BLaER1 treated with 17β-estradiol and CSF1 and Interleukin-3, amounts not matched to agents 10 nM and 100 nM (cell line): ENCODE results near the gene DCC.
"Not testable (repeated sequence)": the region's sequence is repeated elsewhere in the genome, so short reads cannot be mapped to it uniquely, and the experiment has no call there.

Experiments
- H3K27ac ChIP-seq, 11 experiments: shearing (Covaris generic); formaldehyde crosslinking; 2 replicates each; pipeline ENCODE4 v1.8.1; 2022
- H3K27me3 ChIP-seq, 11 experiments: shearing (Covaris generic); formaldehyde crosslinking; 2 replicates each; pipeline ENCODE4 v1.8.1; 2022
- H3K36me3 ChIP-seq, 11 experiments: shearing (Covaris generic); formaldehyde crosslinking; 2 replicates each; pipeline ENCODE4 v1.8.1; 2022
- H3K4me1 ChIP-seq, 10 experiments: shearing (Covaris generic); formaldehyde crosslinking; 2 replicates each; pipeline ENCODE4 v1.8.1; 2022
- H3K4me2 ChIP-seq, 11 experiments: shearing (Covaris generic); formaldehyde crosslinking; 2 replicates each; pipeline ENCODE4 v1.8.1; 2022
- H3K4me3 ChIP-seq, 10 experiments: shearing (Covaris generic); formaldehyde crosslinking; 2 replicates each; pipeline ENCODE4 v1.8.1; 2022
- H3K9ac ChIP-seq, 11 experiments: shearing (Covaris generic); formaldehyde crosslinking; 2 replicates each; pipeline ENCODE4 v1.8.1; 2022
- H3K9me3 ChIP-seq, 11 experiments: shearing (Covaris generic); formaldehyde crosslinking; replicated peaks in 1 of 11; 2 replicates each; pipeline ENCODE4 v1.8.1; 2022
- H4K20me1 ChIP-seq, 11 experiments: shearing (Covaris generic); formaldehyde crosslinking; 2 replicates each; pipeline ENCODE4 v1.8.1; 2022
- Cebpa-rat ChIP-seq, 11 experiments: shearing (Covaris generic); IDR thresholded peaks; 2 replicates each; pipeline ENCODE4 v1.8.1; 2022

DCC gene

GRCh38 chr18:53496028-53496427 lies 1156.0 kb downstream of the DCC start:
- Histone ChIP-seq H3K9me3 (no peaks in the 10 kb centered on the region), H3K27me3 (no peaks in the 10 kb centered on the region), H3K4me3 (no peak overlapping the region), H3K4me1 (no peaks in the 10 kb centered on the region; a peak in 1 of 20 replicates), H3K9ac (no peak overlapping the region), H3K36me3 (no peaks in the 10 kb centered on the region), H3K27ac (no peak overlapping the region), H4K20me1 (no peaks in the 10 kb centered on the region), H3K4me2 (no peak overlapping the region)
- TF ChIP-seq Cebpa-rat (IDR thresholded peaks at IDR 0.05): no peak

GRCh38 chr18:53503914-53504441 lies 1164.0 kb downstream of the DCC start:
- Histone ChIP-seq H3K27ac (no peak overlapping the region), H3K27me3 (no peaks in the 10 kb centered on the region), H3K4me1 (no peaks in the 10 kb centered on the region), H3K9me3 (no peaks in the 10 kb centered on the region), H3K36me3 (no peaks in the 10 kb centered on the region), H4K20me1 (no peaks in the 10 kb centered on the region), H3K9ac (no peak overlapping the region), H3K4me2 (no peak overlapping the region), H3K4me3 (no peak overlapping the region)
- no peak for TF ChIP-seq Cebpa-rat (IDR thresholded peaks at IDR 0.05)

- no peak overlapping the region for H3K9ac ChIP-seq
- H3K36me3 ChIP-seq: no peaks in the 10 kb centered on the region
- H3K27me3 ChIP-seq: no peaks in the 10 kb centered on the region
- no peaks in the 10 kb centered on the region for H4K20me1 ChIP-seq
- H3K4me2 ChIP-seq: no peak overlapping the region
- TF ChIP-seq Cebpa-rat (IDR thresholded peaks at IDR 0.05): no peak
- H3K27ac ChIP-seq: no peak overlapping the region
- H3K4me3 ChIP-seq: no peak overlapping the region
- H3K9me3 ChIP-seq: no peaks in the 10 kb centered on the region
- no peaks in the 10 kb centered on the region for H3K4me1 ChIP-seq
These were observed 1168.5 kb downstream of the DCC start for GRCh38 chr18:53508529-53508928.

GRCh38 chr18:53509886-53510285 lies 1169.9 kb downstream of the DCC start:
- no peak for TF ChIP-seq Cebpa-rat (IDR thresholded peaks at IDR 0.05)
- no peaks in the 10 kb centered on the region for H3K9me3 ChIP-seq
- H3K9ac ChIP-seq: no peak overlapping the region
- no peaks in the 10 kb centered on the region for H4K20me1 ChIP-seq
- no peak overlapping the region for H3K27ac ChIP-seq
- H3K4me3 ChIP-seq: no peak overlapping the region
- H3K4me1 ChIP-seq: no peaks in the 10 kb centered on the region
- H3K36me3 ChIP-seq: no peaks in the 10 kb centered on the region
- no peaks in the 10 kb centered on the region for H3K27me3 ChIP-seq
- H3K4me2 ChIP-seq: no peak overlapping the region

- not testable (repeated sequence) for H3K4me1 ChIP-seq, H3K9me3 ChIP-seq, H4K20me1 ChIP-seq, H3K9ac ChIP-seq, H3K4me3 ChIP-seq, H3K36me3 ChIP-seq, H3K27me3 ChIP-seq, H3K4me2 ChIP-seq, H3K27ac ChIP-seq
These were observed 1171.7 kb downstream of the DCC start for GRCh38 chr18:53511725-53512124.

GRCh38 chr18:53521068-53521467 lies 1181.1 kb downstream of the DCC start:
- Histone ChIP-seq H3K27me3 (no peaks in the 10 kb centered on the region), H3K9me3 (0 out of 22 replicates have a peak, but pooled peaks cover 0 to 4% (median 0%) of the 10 kb centered on the region in 11 experiments), H3K27ac (no peak overlapping the region), H3K36me3 (no peaks in the 10 kb centered on the region), H4K20me1 (no peaks in the 10 kb centered on the region), H3K4me3 (no peak overlapping the region), H3K4me1 (no peaks in the 10 kb centered on the region), H3K9ac (no peak overlapping the region), H3K4me2 (no peak overlapping the region)
- no peak for TF ChIP-seq Cebpa-rat (IDR thresholded peaks at IDR 0.05)

- Histone ChIP-seq H3K4me2 (no peak overlapping the region), H3K27me3 (no peaks in the 10 kb centered on the region), H3K4me1 (no peaks in the 10 kb centered on the region), H3K27ac (no peak overlapping the region), H3K36me3 (no peaks in the 10 kb centered on the region), H3K9ac (no peak overlapping the region), H4K20me1 (no peaks in the 10 kb centered on the region), H3K9me3 (0 out of 22 replicates have a peak, but pooled peaks cover 0 to 4% (median 0%) of the 10 kb centered on the region in 11 experiments), H3K4me3 (no peak overlapping the region)
- no peak for TF ChIP-seq Cebpa-rat (IDR thresholded peaks at IDR 0.05)
These were observed 1186.3 kb downstream of the DCC start for GRCh38 chr18:53526101-53526870.

- H3K27me3 ChIP-seq: no peaks in the 10 kb centered on the region
- no peak overlapping the region for H3K4me3 ChIP-seq
- no peaks in the 10 kb centered on the region for H4K20me1 ChIP-seq
- no peak for TF ChIP-seq Cebpa-rat (IDR thresholded peaks at IDR 0.05)
- no peaks in the 10 kb centered on the region for H3K36me3 ChIP-seq
- H3K9me3 ChIP-seq: 0 out of 22 replicates have a peak, but pooled peaks cover 0 to 4% (median 0%) of the 10 kb centered on the region in 11 experiments
- H3K9ac ChIP-seq: no peak overlapping the region
- no peak overlapping the region for H3K4me2 ChIP-seq
- H3K4me1 ChIP-seq: no peaks in the 10 kb centered on the region
- H3K27ac ChIP-seq: no peak overlapping the region
These were observed 1187.4 kb downstream of the DCC start for GRCh38 chr18:53527365-53527764.

GRCh38 chr18:53531187-53531586 lies 1191.2 kb downstream of the DCC start:
- H3K9me3 ChIP-seq: no peaks in the 10 kb centered on the region
- no peaks in the 10 kb centered on the region for H3K36me3 ChIP-seq
- TF ChIP-seq Cebpa-rat (IDR thresholded peaks at IDR 0.05): no peak
- H3K4me2 ChIP-seq: no peak overlapping the region
- H3K9ac ChIP-seq: no peak overlapping the region
- no peak overlapping the region for H3K27ac ChIP-seq
- no peak overlapping the region for H3K4me3 ChIP-seq
- no peaks in the 10 kb centered on the region for H3K27me3 ChIP-seq
- no peaks in the 10 kb centered on the region for H3K4me1 ChIP-seq
- H4K20me1 ChIP-seq: no peaks in the 10 kb centered on the region

- no peak overlapping the region for H3K27ac ChIP-seq
- H3K4me3 ChIP-seq: no peak overlapping the region
- H4K20me1 ChIP-seq: no peaks in the 10 kb centered on the region
- H3K9ac ChIP-seq: no peak overlapping the region
- no peaks in the 10 kb centered on the region for H3K4me1 ChIP-seq
- no peaks in the 10 kb centered on the region for H3K36me3 ChIP-seq
- H3K4me2 ChIP-seq: no peak overlapping the region
- no peaks in the 10 kb centered on the region for H3K27me3 ChIP-seq
- TF ChIP-seq Cebpa-rat (IDR thresholded peaks at IDR 0.05): no peak
- H3K9me3 ChIP-seq: no peaks in the 10 kb centered on the region
These were observed 1191.9 kb downstream of the DCC start for GRCh38 chr18:53531896-53532295.
